Dermis blood vessel endothelial cell (primary cell): ENCODE results near the gene CCDC92. TPM values are rescaled to one million over a fixed set of nuclear protein-coding genes. Genes with fewer than 3 reads are reported as not detected.
A peak's percentile ranks its signal among the peaks of the same experiment; 100 is the strongest.

Source experiments
- DNase-seq: peaks from one replicate; pipeline ENCODE4 v3.0.0; 2010
- total RNA-seq: library from RNA; depleted of rRNA; stranded (reverse); fragments of >200 nt; gene quantifications from 2 replicates; pipeline ENCODE4 v1.2.3, GENCODE V29; 2014

The CCDC92 gene
- total RNA-seq, 1 donor from 2014 or later: 8.8 TPM

GRCh38 chr12:123908884-123909725 is 63.5 kb downstream of the CCDC92 start:
- DNase-seq: no peak

- no peak for DNase-seq
Observed at GRCh38 chr12:123907726-123908476, 64.7 kb downstream of the CCDC92 start.

DNA sequence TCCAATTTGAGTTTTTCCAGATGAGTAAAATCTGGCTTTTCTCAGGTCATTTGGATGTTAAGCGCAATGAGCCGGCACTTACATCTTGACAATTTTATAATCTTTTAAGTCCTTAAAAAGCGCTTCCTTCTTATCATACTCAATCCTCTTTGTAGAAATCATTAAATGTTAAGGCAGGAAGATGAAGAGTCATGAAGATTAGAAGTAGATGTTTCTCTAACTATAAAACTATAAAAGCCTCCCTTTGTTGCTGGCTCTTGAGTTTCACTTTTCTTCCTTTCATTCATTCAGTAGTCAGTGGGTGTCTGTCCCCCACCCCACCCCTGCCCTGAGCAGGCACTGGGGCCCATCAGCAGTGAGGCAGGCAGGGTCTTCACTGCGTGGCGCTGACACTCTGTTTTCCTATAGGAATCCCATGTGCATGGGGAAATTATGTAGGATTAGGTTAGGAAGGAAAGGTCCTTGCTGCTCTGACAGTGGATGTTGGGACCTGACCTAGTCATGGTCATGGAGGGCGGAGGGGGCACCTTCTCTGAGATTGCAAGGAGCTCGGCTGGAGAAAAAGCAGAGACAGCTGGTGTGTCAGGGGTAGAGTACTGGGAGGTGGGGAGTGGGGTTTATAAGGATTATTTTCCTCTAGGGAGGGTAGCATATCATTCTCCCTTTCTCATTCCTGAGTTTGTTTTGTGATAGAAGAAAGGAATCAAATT is 65.8 kb downstream of the CCDC92 start:
- DNase-seq: no peak

DNA sequence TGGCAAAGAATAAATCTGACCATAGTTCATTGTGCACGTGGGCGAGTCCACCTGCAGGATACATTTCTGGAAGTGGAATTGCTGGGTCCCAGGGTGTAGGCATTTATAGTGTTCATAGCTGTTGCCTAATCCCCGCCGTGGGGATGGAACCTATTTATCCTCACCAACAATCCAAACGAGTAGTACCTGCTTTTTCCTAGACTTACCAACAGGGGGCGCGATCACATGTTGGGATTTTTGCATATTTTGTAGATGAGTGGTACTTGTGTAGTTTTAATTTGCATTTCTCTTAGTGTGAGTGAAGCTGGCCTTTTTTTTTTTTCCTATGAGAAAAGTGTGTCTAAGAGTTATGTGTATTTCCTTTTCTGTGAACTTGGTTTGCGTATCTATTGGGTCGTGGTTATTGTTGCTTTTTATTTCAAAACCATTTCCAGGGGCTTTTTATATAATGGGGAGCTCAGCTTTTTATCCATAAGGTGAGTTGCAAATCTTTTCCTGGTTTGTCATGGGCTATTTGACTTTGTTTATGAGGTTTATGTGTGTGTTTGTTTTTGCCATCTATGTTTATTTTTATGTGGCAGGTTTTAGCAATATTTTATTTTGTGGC is 67.2 kb downstream of the CCDC92 start:
- DNase-seq: peak; percentile 81

DNA sequence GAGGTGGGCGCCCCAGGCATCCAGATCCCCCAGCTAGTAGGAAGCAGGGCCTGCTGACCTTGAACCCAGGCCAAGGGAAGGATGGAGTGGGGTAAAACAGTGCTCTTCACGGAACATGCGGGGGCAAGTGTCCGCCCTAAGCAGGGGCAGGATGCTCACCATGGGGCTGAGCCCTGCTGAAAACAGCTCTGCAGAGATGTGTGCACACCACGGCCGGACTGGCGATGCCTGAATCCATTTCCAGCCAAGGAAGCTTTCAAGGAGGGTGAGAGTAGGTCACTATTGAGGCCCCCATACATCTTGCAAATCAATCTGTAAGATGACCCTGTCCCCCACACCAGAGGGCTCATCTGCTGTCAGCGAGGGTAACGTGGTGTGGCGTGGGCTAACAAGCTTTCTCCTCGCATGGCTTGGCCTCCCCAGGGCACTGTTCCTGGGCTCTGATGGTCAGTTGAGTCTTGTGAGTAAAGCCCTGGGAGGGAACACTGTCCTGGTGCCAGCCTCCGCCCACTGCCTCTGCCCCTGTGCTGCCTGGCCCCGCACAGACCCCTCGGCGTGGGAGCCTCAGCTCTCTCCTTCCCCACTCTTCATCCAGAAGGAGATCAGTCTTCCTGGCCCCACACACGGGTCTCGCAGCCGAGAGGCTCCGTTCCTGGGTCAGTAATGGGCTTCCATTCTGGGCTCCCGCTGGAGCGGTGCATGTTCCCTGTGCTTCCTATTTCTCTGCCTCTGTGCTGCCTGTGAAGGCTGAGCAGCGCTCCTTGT is 69.1 kb downstream of the CCDC92 start:
- DNase-seq: no peak

DNA sequence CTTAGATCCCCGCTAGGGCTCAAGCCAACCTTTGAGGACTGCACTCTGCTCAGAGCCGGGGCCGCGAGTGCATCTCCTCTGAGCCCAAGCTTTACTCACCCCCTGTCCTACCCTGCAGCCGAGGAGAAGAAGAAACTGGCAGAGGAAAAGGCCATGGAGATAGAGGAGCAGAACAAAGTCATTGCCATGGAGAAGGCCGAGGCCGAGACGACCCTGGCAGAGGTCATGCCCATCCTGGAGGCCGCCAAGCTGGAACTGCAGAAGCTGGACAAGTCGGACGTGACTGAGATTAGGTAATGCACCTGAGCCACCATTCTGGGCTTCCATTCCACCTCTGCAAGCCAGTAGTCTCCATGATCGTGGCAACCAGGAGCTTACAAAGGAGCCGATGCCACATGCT is 69.8 kb downstream of the CCDC92 start:
- DNase-seq: no peak

- DNase-seq: no peak
Observed at GRCh38 chr12:123900871-123901376, 71.7 kb downstream of the CCDC92 start.

- DNase-seq: no peak
Observed at GRCh38 chr12:123899368-123899767, 73.3 kb downstream of the CCDC92 start.

GRCh38 chr12:123898673-123899072 is 74.0 kb downstream of the CCDC92 start:
- DNase-seq: no peak

DNA sequence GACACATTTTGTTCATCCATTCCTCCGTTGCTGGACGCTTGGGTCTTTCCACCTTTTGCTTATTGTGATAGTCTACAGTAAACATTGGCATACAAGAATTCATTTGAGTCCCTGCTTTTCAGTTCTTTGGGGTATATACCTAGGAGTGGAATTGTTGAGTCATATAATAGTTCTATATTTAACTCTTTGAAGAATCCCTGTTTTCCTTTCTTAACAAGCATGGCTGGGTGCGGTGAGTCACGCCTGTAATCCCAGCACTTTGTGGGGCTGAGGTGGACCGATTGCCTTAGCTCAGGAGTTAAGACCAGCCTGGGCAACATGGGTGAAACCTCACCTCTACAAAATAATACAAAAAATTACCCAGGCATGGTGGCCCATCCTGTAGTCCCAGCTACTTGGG is 75.4 kb downstream of the CCDC92 start:
- DNase-seq: no peak

GRCh38 chr12:123896767-123897166 is 75.9 kb downstream of the CCDC92 start:
- DNase-seq: no peak

DNA sequence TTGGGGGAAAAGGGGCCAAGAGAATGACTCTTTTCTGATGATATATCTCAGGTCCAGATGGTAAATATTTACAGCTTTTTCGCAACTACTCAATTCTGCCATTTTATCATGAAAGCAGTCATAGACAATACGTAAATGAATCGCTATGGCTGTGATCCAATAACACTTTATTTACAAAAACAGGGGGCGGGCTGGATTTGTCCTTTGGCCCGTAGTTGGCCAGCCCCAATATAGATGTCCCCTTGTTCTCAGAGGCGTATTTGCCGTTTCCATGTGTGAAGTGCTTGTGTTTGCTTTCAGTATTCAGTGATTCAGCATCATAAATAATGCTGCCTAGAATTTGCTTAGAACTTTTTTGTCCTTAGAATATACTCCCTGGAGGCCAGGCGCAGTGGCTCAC is 77.2 kb downstream of the CCDC92 start:
- DNase-seq: no peak

DNA sequence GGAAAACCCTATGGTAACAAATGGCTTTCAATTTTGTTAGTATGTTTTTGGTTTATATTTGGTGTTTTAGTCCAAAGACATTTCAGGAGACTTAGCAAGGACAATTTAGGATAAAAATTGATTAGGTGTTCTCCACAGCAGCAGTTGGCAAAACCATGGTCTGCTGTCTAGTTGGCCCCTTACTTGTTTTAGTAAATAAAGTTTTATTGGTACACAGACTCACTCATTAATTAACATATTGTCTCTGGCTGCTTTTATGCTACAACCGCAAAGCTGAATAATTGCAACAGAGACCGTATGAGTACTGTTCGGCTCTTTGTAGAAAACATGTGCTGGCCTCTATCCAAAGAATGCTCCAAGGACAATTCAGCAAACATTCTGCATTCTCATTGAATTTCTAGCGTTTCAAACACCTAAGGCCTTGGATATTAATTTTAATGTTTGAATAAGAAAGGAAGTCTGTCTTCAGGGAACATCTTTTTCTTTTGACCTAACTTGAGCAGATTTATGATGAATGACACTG is 77.7 kb downstream of the CCDC92 start:
- no peak for DNase-seq

- no peak for DNase-seq
Observed at GRCh38 chr12:123893276-123893675, 79.4 kb downstream of the CCDC92 start.

DNA sequence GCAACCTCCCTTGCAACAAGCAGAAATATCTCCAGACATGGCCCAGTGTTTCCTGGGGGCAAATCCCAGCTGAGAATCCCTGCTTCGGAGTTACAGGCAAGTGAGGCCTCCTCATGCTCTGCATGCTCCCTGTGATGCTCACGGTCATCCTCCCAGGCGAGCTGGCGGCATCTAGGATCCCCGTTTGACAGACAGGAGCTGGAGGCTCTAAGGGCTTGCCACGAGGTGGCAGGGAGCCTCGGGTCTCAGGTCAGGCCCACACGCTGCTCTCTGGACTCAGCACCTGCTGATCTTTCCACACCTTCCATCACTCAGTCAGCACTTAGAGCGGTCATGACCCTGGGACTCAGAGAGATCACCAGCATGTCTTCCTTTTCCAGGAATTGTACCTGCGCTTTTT is 79.8 kb downstream of the CCDC92 start:
- DNase-seq: no peak

DNA sequence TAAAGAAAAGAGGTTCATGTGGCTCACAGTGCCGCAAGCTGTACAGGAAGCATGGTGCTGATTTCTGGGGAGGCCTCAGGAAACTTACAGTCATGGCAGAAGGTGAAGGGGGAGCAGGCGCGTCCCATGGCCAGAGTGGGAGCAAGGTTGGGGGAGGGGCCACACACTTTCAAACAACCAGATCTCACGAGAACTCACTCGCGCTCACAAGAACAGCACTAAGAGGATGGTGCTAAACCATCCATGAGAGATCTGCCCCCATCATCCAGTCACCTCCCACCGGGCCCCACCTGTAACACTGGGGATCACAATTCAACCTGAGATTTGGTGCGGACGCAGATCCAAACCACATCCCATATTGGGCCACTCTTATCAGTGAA is 80.5 kb downstream of the CCDC92 start:
- DNase-seq: no peak

- no peak for DNase-seq
Observed at GRCh38 chr12:123891516-123892179, 81.0 kb downstream of the CCDC92 start.

DNA sequence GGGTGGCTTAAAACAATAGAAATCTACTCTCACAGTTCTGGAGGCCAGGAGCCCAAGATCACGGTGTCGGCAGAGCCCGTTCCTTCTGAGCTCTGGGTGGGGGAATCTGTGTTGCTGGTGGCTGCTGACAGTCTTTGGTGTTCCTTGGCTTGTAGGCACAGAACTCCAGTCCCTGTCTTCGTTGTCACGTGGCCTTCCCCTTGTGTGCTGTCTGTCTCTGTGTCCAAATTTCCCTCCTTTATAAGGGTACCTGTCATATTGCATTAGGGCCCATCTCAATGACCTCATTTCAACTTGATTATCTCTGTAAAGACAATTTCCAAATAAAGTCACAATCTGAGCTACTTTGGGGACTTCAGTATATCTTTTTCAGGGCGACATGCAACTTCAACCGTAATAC is 81.6 kb downstream of the CCDC92 start:
- DNase-seq: no peak

GRCh38 chr12:123890536-123890902 is 82.1 kb downstream of the CCDC92 start:
- no peak for DNase-seq

GRCh38 chr12:123889848-123890535 is 82.6 kb downstream of the CCDC92 start:
- no peak for DNase-seq

- no peak for DNase-seq
Observed at GRCh38 chr12:123888989-123889388, 83.6 kb downstream of the CCDC92 start.
